ENCODE data around the gene KLHL15.

KLHL15 gene

GRCh38 chrX:23945206-23945605, 81.8 kb downstream of the KLHL15 start:
- DNase-seq, result no peak

- DNase-seq, result no peak
Measured at GRCh38 chrX:23944234-23944633, 82.8 kb downstream of the KLHL15 start.

- no peak for DNase-seq
Measured at GRCh38 chrX:23939203-23939602, 87.8 kb downstream of the KLHL15 start.

- no peak for DNase-seq
Measured at GRCh38 chrX:23938690-23939089, 88.3 kb downstream of the KLHL15 start.

GRCh38 chrX:23937100-23937499, 89.9 kb downstream of the KLHL15 start:
- DNase-seq, result no peak

GRCh38 chrX:23936180-23936579, 90.8 kb downstream of the KLHL15 start:
- DNase-seq, result no peak

GRCh38 chrX:23935106-23935505, 91.9 kb downstream of the KLHL15 start:
- DNase-seq, result no peak
